GM19025 (cell line): ENCODE measurements around the gene CADM4.
"Not testable (repeated sequence)": the region's sequence is repeated elsewhere in the genome, so short reads cannot be mapped to it uniquely, and the experiment has no call there.

Source experiments
- ATAC-seq: cut with Tn5 transposase; IDR thresholded peaks from one replicate; pipeline ENCODE4 v1.9.1; 2021; ENCODE audit warnings: mild to moderate bottlenecking, low read depth, moderate library complexity; ENCODE audit not compliant: unreplicated experiment

Gene CADM4

GRCh38 chr19:43592800-43593350 is 46.8 kb downstream of the CADM4 start:
- no peak for ATAC-seq

DNA sequence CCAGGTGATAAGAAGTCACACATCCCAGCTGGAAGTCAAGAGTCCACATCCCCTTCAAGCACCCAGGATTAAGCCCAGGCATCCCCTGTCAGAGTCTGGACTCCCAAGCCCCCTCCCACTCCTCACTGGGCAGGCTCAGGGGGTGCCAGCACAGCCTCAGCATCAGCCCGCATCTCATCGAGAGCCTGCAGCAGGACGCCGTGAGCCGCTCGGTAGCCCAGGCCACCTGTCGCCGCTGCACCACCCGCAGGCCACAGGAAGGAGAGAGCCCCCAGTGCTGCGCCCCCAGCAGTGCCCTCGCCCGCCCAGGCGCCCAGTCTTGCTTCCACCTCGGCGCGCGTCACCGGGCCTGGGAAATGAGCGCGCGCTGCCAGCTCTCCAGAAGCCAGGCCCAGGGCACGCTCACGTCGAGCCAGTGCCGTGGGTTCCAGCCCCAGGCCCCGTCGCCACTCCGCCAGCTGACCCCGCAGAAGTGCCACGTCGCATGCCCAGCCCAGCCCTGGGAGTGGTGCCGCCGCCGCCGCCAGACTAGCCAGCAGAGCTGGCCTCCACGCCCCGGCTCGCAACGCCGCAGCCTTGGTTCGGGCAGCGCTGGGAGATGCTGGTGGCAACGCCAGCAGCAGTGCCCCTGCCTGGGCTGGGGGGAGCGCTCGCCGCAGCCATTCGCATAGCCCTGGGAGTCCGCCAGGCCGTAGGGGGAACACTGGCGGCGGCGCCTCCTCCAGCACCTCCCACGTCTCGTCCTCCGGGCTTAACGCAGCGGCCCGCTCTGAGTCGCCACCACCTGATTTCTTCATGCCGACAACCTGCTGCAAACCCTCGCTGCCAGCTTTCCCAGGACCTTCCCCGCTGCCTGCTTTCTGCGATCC is 47.5 kb downstream of the CADM4 start:
- no peak for ATAC-seq

- ATAC-seq: no peak
Measured at GRCh38 chr19:43589678-43590077, 50.0 kb downstream of the CADM4 start.

DNA sequence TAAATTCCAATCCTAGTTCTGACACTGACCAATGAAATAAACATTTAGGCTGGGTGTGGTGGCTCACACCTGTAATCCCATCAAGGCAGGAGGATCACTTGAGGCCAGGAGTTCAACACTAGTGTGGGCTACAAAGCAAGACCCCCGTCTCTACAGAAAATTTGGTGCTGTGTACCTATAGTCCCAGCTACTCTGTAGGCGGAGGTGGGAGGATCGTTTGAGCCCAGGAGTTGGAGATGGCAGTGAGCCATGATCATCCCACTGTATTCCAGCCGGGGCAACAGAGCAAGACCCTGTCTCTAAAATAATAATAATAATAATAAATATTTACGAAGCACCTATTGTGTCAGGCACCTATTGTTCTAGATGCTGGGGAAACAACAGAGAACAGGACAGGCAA is 50.4 kb downstream of the CADM4 start:
- ATAC-seq: no peak

DNA sequence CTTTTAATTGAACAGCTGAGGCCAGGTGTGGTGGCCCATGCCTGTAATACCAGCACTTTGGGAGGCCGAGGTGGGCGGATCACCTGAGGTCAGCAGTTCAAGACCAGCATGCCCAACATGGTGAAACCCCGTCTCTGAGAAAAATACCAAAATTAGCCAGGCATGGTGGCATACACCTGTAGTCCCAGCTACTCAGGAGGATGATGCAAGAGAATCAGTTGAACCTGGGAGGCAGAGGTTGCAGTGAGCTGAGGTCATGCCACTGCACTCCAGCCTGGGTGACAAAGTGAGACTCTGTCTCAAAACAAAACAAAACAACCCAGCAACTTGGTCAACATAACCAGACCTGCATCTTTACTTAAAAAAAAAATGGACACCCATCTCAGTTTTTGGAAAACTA is 52.6 kb downstream of the CADM4 start:
- not testable (repeated sequence) for ATAC-seq

DNA sequence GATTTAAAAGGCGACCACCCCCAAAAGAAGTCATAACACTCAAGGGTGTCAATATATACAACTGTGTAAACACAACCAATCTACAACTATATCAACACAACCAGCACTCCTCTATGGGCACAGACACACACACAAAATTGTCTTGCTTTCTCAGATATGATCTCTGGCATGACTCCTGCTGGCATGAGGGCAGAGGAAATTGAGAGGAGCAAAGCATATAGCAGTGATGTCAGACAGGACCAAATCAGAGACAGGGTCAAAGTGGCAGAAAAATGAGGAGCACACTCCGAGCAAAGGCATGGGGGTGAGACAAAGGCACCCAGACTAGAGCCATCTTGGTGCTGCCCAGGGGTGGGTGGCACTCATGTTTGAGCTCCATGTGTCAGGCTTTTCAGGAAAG is 53.3 kb downstream of the CADM4 start:
- no peak for ATAC-seq

DNA sequence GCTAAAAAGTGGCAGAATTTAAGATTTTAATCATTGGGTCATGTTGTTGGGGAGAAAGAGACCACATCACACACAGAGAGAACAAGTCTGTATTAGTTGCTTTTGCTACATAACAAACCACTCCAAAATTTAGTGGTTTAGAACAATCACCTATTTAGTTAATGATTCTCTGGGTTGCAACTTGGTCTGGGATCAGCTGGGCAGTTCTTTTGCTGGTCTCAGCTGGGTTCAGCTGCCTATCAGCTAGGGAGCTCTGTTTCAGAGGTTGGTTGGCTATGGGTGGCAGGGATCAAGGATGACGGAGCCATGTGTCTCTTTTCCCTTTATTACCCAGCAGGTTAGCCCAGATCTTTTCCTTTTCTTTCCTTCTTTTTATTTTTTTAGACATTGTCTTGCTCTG is 55.2 kb downstream of the CADM4 start:
- ATAC-seq: no peak

DNA sequence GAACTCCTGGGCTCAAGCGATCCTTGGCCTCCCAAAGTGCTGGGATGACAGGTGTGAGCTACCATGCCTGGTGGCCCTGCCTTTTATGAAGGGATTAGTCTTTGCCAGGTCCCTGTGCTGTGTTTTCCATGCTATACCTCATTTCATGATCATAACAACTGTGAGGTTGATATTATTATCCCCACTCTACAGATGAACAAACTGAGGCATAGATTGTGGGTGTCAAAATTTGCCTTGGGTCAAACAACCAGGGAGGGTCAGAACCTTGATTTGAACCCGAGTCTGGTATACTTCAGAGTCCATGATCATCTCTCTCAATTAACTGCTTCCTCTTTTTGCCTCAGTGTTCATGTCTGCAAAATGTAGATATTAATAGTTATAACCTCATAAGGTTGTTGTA is 57.2 kb downstream of the CADM4 start:
- ATAC-seq: no peak

- no peak for ATAC-seq
Measured at GRCh38 chr19:43581467-43581866, 58.2 kb downstream of the CADM4 start.

DNA sequence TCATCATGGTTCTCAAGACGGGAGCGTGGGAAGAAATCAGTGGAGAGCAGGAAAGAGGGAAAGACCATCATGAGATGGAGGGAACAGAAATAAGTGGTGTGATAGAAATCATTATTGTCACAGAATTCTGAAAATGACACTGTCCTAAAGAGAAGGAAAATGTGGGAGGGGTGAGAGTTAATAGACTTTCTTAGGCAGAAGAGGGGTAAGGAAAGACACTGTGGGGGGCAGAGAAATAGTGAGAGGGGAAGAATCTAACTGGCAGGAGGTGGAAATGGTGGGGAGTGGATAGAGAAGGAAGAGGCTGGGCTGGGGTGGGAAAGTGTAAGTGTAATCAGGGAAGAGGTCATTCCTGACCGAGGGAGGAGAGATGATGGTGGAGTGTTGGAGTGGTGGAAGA is 60.9 kb downstream of the CADM4 start:
- no peak for ATAC-seq

DNA sequence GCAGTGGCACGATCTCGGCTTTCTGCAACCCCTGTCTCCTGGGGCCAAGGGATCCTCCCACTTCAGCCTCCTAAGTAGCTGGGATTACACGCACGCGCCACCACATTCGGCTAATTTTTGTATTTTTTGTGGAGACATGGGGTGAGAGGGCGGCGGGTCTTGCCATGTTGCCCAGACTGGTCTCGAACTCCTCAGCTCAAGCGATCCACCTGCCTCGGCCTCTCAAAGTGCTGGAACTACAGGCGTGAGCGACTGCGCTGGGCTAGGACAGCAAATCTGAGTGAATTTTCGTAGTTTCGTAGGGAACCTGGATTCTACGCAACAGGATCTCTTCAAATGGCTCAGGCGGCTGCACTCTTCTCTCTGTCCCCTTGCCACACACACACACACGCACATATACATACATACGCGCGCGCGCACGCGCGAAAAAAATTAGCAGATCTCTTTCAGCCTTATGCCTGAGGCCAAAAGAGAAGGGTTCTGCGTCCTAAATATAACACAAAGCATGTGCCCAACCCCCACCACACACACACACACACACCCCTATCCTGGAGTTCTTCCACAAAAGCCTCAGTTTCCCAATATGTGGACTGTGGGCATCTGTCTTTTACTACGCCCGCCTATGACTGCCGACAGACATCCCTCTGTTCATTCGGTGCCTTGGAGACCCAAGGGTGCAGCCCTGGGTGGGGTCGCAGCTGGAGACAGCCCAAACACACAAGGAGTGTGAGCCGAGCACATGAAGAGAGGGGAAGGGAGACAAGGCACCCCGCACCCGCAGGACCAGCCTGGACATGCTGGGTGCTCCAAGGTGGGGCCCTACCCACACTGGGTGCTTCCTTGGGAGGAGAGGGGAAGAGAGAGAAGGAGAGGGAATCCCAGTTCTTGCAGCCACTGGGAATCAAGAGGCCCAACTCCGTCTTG is 63.4 kb downstream of the CADM4 start:
- ATAC-seq: no peak

DNA sequence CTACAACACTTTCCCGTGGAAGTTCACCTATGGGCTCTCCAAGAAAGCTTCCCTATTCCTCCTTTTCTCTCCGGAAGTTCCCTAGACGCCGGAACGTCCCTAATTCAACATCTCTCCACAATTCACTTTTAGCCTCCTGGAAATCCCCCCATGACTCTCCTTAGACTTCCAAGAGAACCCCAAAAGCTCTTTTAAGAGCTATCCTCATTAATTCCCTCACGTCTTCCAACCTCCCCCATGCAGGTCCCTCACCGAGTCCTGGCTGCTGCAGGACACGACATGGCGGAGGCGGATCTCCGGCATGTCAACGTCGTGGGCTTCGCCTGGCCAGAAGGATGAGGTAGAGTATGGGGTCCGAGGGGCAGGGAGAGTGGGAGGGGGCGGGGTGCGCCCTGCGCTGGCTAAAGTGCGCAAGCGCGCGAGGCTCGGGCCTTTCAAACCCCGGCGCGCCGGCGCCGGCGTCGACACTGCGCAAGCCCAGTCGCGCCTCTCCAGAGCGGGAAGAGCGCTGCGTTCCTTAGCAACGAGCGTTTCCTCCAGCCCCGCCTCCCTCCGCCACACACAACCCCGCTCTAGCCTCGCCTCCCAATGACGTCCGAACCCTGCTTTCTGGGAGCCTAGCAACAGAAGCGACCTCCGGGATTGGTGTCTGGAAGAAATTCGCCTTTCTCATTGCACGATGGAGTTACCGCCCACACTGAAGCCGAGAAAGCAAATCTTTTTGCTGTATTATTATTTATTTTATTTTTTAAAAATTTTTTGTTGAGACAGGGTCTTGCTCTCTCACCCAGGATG is 64.3 kb downstream of the CADM4 start, which contains the start of the genes PINLYP and XRCC1:
TSS of gene PINLYP (plus strand) at position 646 of the 795 bp plus-strand sequence. CDS start 1,391 bp downstream, outside the sequence.
TSS of gene XRCC1 (minus strand) at position 372 of the 795 bp plus-strand sequence. CDS start at position 303, 69 bp downstream.
- ATAC-seq: peak; percentile 95

- no peak for ATAC-seq
Measured at GRCh38 chr19:43574424-43575155, 65.1 kb downstream of the CADM4 start.
